Liver (tissue), 9 donors: ENCODE measurements around the gene MCF2L. TPM values are rescaled to one million over a fixed set of nuclear protein-coding genes. Genes with fewer than 3 reads are reported as not detected.

ENCODE experiments used
- DNase-seq: peaks from one replicate; pipeline ENCODE4 v3.0.0-alpha.2; 2017; ENCODE audit warnings: low spot score
- H3K27ac ChIP-seq, 2 donors: one replicate each; pipeline ENCODE4 v1.7.0; 2013; ENCODE audit warnings: inconsistent platforms in 2 of 2, low read length in 2 of 2, control low read depth in 1 of 2, low read depth in 1 of 2, mild to moderate bottlenecking in 1 of 2
- H3K27me3 ChIP-seq, 4 donors: one replicate each; pipeline versions ENCODE4 v1.6.1 to v1.7.0; 2013; ENCODE audit warnings: low read length in 3 of 4, inconsistent platforms in 1 of 4, mild to moderate bottlenecking in 1 of 4, moderate library complexity in 1 of 4; ENCODE audit not compliant: control insufficient read depth in 4 of 4, insufficient read depth in 4 of 4
- H3K36me3 ChIP-seq, 4 donors: one replicate each; pipeline versions ENCODE4 v1.6.1 to v1.7.0; 2013; ENCODE audit warnings: low read length in 3 of 4, mild to moderate bottlenecking in 3 of 4, low read depth in 1 of 4, moderate library complexity in 1 of 4; ENCODE audit not compliant: control insufficient read depth in 4 of 4, insufficient read depth in 3 of 4
- H3K4me1 ChIP-seq, 4 donors: one replicate each; pipeline versions ENCODE4 v1.6.1 to v1.7.0; 2013; ENCODE audit warnings: low read length in 3 of 4, mild to moderate bottlenecking in 3 of 4, moderate library complexity in 1 of 4; ENCODE audit not compliant: control insufficient read depth in 4 of 4, insufficient read depth in 4 of 4
- H3K4me3 ChIP-seq, 3 donors: one replicate each; pipeline versions ENCODE4 v1.6.1 to v1.7.0; 2013; ENCODE audit warnings: low read length in 3 of 3, control low read depth in 1 of 3, low read depth in 1 of 3, mild to moderate bottlenecking in 1 of 3
- H3K9ac ChIP-seq, 2 donors: one replicate each; pipeline ENCODE4 v1.7.0; 2013; ENCODE audit warnings: low read length in 2 of 2, mild to moderate bottlenecking in 2 of 2, moderate library complexity in 2 of 2, control low read depth in 1 of 2, low read depth in 1 of 2
- H3K9me3 ChIP-seq, 4 donors: one replicate each; pipeline versions ENCODE4 v1.6.1 to v1.7.0; 2013; ENCODE audit warnings: low read length in 3 of 4; ENCODE audit not compliant: control insufficient read depth in 4 of 4
- EGR1 ChIP-seq, 2 donors: IDR thresholded peaks; 2 replicates each; pipeline ENCODE4 v1.6.1; 2016 to 2018; ENCODE audit warnings: antibody characterized with exemption in 2 of 2, low read depth in 2 of 2
- FOXA1 ChIP-seq: IDR thresholded peaks from 2 replicates; pipeline ENCODE4 v1.6.1; 2016; ENCODE audit warnings: antibody characterized with exemption
- FOXA2 ChIP-seq: IDR thresholded peaks from 2 replicates; pipeline ENCODE4 v1.6.1; 2016; ENCODE audit warnings: antibody characterized with exemption
- GABPA ChIP-seq, 2 donors: IDR thresholded peaks in 1 of 2; conservative IDR thresholded peaks in 1 of 2; 2 replicates each; pipeline ENCODE4 v1.6.1; 2016; ENCODE audit warnings: antibody characterized with exemption in 2 of 2, mild to moderate bottlenecking in 1 of 2, moderate library complexity in 1 of 2
- HNF4A ChIP-seq, 2 donors: conservative IDR thresholded peaks; 2 replicates each; pipeline ENCODE4 v1.6.1; 2016; ENCODE audit warnings: antibody characterized with exemption in 2 of 2, mild to moderate bottlenecking in 2 of 2
- HNF4G ChIP-seq: IDR thresholded peaks from 2 replicates; pipeline ENCODE4 v1.6.1; 2016; ENCODE audit warnings: antibody characterized with exemption
- JUND ChIP-seq, 2 donors: IDR thresholded peaks; 2 replicates each; pipeline ENCODE4 v1.6.1; 2016; ENCODE audit warnings: antibody characterized with exemption in 2 of 2
- NR2F2 ChIP-seq: IDR thresholded peaks from 2 replicates; pipeline ENCODE4 v1.6.1; 2016; ENCODE audit warnings: antibody characterized with exemption
- RAD21 ChIP-seq, 2 donors: IDR thresholded peaks; 2 replicates each; pipeline ENCODE4 v1.6.1; 2016; ENCODE audit warnings: antibody characterized with exemption in 2 of 2, mild to moderate bottlenecking in 2 of 2
- RXRA ChIP-seq, 2 donors: IDR thresholded peaks; 2 replicates each; pipeline ENCODE4 v1.6.1; 2017 to 2018; ENCODE audit warnings: antibody characterized with exemption in 2 of 2, mild to moderate bottlenecking in 1 of 2
- SP1 ChIP-seq: IDR thresholded peaks from 2 replicates; pipeline ENCODE4 v1.6.1; 2018; ENCODE audit warnings: antibody characterized with exemption, mild to moderate bottlenecking
- YY1 ChIP-seq: IDR thresholded peaks from 2 replicates; pipeline ENCODE4 v1.6.1; 2016; ENCODE audit warnings: antibody characterized with exemption, mild to moderate bottlenecking
- WGBS: extraction: QIAGEN DNeasy Blood & Tissue Kit; methylation state at CpG from one replicate; pipeline ENCODE4 v1.1.7; 2013; 5-methylcytosine and 5-hydroxymethylcytosine counted together
- polyA plus RNA-seq, 2 donors: library from polyadenylated mRNA; stranded (reverse) in 1 of 2; unstranded in 1 of 2; fragments of 200-250 nt in 1 of 2; fragments of >200 nt in 1 of 2; fragmentation: Nextera tagmentation in 1 of 2; extraction: Ambion mirVana in 1 of 2; gene quantifications; one replicate each; pipeline versions ENCODE4 v1.2.1 to v1.2.3, GENCODE V29; 2013 to 2015
- total RNA-seq, 2 donors: library from RNA; depleted of rRNA; stranded (reverse); fragments of >200 nt; gene quantifications; one replicate each; pipeline ENCODE4 v1.2.3, GENCODE V29; 2014
- TF ChIP-seq, protein P1 (sequence below): fragments of 150-350 bp; IDR thresholded peaks from 2 replicates; pipeline ENCODE4 v1.5.1; 2017; ENCODE audit warnings: improper control_type of control experiment, low read depth, low read length; ENCODE audit not compliant: missing input control
- TF ChIP-seq, protein P2 (sequence below): IDR thresholded peaks from 2 replicates; pipeline ENCODE4 v1.6.1; 2016; ENCODE audit warnings: antibody characterized with exemption
- TF ChIP-seq, protein P3 (sequence below): IDR thresholded peaks from 2 replicates; pipeline ENCODE4 v1.6.1; 2016; ENCODE audit warnings: antibody characterized with exemption, mild to moderate bottlenecking
- donor health status: healthy.
- donor health status: healthy.
- donor health status: healthy.
- donor health status: healthy.
- donor health status: healthy.

Gene MCF2L
- total and polyA plus RNA-seq, 4 donors: 2.9 to 12.8 (median 7.1) TPM

GRCh38 chr13:112974125-112974524, 5.1 kb downstream of the MCF2L start:
- Histone ChIP-seq H3K27me3 (no peaks in the 10 kb centered on the region), H3K4me1 (peaks cover 0 to 9% (median 5%) of the 10 kb centered on the region in 4 donors), H3K9ac (no peak overlapping the region), H3K9me3 (no peaks in the 10 kb centered on the region), H3K36me3 (no peaks in the 10 kb centered on the region), H3K27ac (no peak overlapping the region), H3K4me3 (no peak overlapping the region)
- 94% methylated on average over 8 of the region's 8 CpGs for WGBS
- DNase-seq: no peak
- TF ChIP-seq NR2F2: no peak

DNA sequence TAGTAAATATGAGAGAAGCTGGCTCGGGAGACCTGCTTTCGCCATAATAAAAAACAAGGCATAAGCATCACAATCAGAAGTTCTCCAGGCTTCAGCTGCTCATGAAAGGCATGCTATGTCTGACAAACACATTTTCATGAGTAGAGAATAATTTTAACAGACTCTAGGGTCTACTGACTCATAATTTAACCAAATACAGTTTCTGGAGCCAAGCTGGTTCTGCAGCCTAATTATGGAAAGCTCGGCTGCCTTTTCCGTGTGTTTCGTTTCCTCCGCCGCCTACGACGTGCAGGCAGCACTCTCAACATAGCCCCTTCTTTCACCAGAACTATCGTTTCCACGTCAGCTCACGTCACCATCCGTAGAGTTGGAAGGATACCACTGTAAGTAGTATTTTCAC, 5.7 kb downstream of the MCF2L start:
- TF ChIP-seq FOXA1 (no peak), FOXA2 (no peak)
- TF ChIP-seq, protein P1, sequence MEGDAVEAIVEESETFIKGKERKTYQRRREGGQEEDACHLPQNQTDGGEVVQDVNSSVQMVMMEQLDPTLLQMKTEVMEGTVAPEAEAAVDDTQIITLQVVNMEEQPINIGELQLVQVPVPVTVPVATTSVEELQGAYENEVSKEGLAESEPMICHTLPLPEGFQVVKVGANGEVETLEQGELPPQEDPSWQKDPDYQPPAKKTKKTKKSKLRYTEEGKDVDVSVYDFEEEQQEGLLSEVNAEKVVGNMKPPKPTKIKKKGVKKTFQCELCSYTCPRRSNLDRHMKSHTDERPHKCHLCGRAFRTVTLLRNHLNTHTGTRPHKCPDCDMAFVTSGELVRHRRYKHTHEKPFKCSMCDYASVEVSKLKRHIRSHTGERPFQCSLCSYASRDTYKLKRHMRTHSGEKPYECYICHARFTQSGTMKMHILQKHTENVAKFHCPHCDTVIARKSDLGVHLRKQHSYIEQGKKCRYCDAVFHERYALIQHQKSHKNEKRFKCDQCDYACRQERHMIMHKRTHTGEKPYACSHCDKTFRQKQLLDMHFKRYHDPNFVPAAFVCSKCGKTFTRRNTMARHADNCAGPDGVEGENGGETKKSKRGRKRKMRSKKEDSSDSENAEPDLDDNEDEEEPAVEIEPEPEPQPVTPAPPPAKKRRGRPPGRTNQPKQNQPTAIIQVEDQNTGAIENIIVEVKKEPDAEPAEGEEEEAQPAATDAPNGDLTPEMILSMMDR: no peak
- WGBS: 96% methylated on average over 13 of the region's 13 CpGs
- H3K36me3 ChIP-seq: no peaks in the 10 kb centered on the region
- no peak overlapping the region for H3K4me3 ChIP-seq
- DNase-seq: no peak
- no peak overlapping the region for H3K9ac ChIP-seq
- H3K9me3 ChIP-seq: no peaks in the 10 kb centered on the region
- no peak overlapping the region for H3K27ac ChIP-seq
- H3K4me1 ChIP-seq: peaks cover 0 to 4% (median 1%) of the 10 kb centered on the region in 4 donors
- H3K27me3 ChIP-seq: no peaks in the 10 kb centered on the region

DNA sequence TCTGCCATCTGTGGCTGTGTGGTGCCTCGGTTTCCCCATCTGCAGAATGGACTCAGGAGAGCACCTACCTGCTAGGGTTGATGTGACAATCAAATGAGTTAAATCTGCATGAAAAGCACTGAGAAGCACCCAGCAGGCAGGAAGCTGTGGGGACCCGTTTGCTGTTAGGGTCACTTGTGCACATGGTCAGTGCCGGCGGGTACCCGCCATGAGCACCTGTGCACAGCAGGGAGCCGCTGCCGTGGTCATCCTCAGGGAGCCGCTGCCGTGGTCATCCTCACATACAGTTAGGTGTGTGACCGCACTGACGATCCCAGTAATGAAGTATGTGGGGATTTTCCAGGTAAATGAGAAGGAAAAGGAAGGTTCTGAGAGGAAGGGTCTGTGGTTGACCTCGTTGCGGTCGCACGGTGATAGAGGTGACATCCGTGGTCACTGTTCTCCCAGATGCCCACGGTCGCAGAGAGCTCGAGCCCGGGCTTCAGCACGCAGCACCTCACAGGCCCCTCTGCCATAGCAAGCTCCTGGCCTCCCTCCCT, 6.5 kb downstream of the MCF2L start:
- TF ChIP-seq HNF4G (no peak), SP1 (no peak), JUND (IDR thresholded peaks at IDR 0.05) (no peak)
- TF ChIP-seq, protein P2, sequence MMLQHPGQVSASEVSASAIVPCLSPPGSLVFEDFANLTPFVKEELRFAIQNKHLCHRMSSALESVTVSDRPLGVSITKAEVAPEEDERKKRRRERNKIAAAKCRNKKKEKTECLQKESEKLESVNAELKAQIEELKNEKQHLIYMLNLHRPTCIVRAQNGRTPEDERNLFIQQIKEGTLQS: no peak
- Histone ChIP-seq H3K4me1 (no peaks in the 10 kb centered on the region), H3K4me3 (no peak overlapping the region), H3K9ac (no peak overlapping the region), H3K27ac (no peak overlapping the region), H3K27me3 (no peaks in the 10 kb centered on the region), H3K9me3 (no peaks in the 10 kb centered on the region), H3K36me3 (no peaks in the 10 kb centered on the region)
- 96% methylated on average over 21 of the region's 21 CpGs for WGBS
- no peak for DNase-seq

GRCh38 chr13:112976526-112976925, 7.5 kb downstream of the MCF2L start:
- Histone ChIP-seq H3K4me1 (no peaks in the 10 kb centered on the region), H3K9me3 (no peaks in the 10 kb centered on the region), H3K9ac (no peak overlapping the region), H3K4me3 (no peak overlapping the region), H3K36me3 (no peaks in the 10 kb centered on the region), H3K27ac (no peak overlapping the region), H3K27me3 (no peaks in the 10 kb centered on the region)
- TF ChIP-seq NR2F2: no peak
- no peak for TF ChIP-seq RAD21 (IDR thresholded peaks at IDR 0.05)
- no peak for TF ChIP-seq RXRA (IDR thresholded peaks at IDR 0.05)
- TF ChIP-seq EGR1 (IDR thresholded peaks at IDR 0.05; ENCODE audit: low read depth in 2 of 2): no peak
- no peak for TF ChIP-seq SP1
- TF ChIP-seq YY1: no peak
- no peak for TF ChIP-seq HNF4A (conservative IDR thresholded peaks at IDR 0.05)
- TF ChIP-seq GABPA (IDR thresholded peaks at IDR 0.05 in 1 of 2, conservative IDR thresholded peaks at IDR 0.05 in 1 of 2): no peak
- TF ChIP-seq JUND (IDR thresholded peaks at IDR 0.05): no peak
- TF ChIP-seq, protein P3, sequence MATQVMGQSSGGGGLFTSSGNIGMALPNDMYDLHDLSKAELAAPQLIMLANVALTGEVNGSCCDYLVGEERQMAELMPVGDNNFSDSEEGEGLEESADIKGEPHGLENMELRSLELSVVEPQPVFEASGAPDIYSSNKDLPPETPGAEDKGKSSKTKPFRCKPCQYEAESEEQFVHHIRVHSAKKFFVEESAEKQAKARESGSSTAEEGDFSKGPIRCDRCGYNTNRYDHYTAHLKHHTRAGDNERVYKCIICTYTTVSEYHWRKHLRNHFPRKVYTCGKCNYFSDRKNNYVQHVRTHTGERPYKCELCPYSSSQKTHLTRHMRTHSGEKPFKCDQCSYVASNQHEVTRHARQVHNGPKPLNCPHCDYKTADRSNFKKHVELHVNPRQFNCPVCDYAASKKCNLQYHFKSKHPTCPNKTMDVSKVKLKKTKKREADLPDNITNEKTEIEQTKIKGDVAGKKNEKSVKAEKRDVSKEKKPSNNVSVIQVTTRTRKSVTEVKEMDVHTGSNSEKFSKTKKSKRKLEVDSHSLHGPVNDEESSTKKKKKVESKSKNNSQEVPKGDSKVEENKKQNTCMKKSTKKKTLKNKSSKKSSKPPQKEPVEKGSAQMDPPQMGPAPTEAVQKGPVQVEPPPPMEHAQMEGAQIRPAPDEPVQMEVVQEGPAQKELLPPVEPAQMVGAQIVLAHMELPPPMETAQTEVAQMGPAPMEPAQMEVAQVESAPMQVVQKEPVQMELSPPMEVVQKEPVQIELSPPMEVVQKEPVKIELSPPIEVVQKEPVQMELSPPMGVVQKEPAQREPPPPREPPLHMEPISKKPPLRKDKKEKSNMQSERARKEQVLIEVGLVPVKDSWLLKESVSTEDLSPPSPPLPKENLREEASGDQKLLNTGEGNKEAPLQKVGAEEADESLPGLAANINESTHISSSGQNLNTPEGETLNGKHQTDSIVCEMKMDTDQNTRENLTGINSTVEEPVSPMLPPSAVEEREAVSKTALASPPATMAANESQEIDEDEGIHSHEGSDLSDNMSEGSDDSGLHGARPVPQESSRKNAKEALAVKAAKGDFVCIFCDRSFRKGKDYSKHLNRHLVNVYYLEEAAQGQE: no peak
- no peak for TF ChIP-seq HNF4G
- no peak for TF ChIP-seq FOXA1
- DNase-seq: no peak
- WGBS: 92% methylated on average over 20 of the region's 20 CpGs
